Activated CD8-positive, alpha-beta T cell treated with anti-CD3 and anti-CD28 coated beads, Interleukin-2, amount 10 ng/mL, durations not matched to agents 7 days and 5 days (primary cell): ENCODE measurements around the gene POLR2H. TPM values are rescaled to one million over a fixed set of nuclear protein-coding genes. Genes with fewer than 3 reads are reported as not detected.
"Not testable (repeated sequence)": the region's sequence is repeated elsewhere in the genome, so short reads cannot be mapped to it uniquely, and the experiment has no call there.

Experiments used
- ATAC-seq: fragments of 150-1000 bp; cut with Tn5 transposase; one replicate; pipeline ENCODE4 v1.10.0; 2021; ENCODE audit warnings: moderate library complexity
- CTCF ChIA-PET: fragments of 350-600 bp; sonication (Branson Sonifier 250); formaldehyde crosslinking; loops from one replicate; lab custom pipeline; 2021; ENCODE audit warnings: antibody characterized with exemption; lab: Charles Lee
- POLR2A ChIA-PET: fragments of 350-600 bp; sonication (Branson Sonifier 250); formaldehyde crosslinking; loops from one replicate; lab custom pipeline; 2021; ENCODE audit warnings: antibody characterized with exemption; lab: Charles Lee
- DNase-seq: peaks from one replicate; pipeline ENCODE4 v3.0.0-alpha.2; 2020
- H3K27ac Mint-ChIP-seq: one replicate; pipeline ENCODE4 v1.8.0; 2021; ENCODE audit warnings: mild to moderate bottlenecking, mixed read lengths
- H3K27me3 Mint-ChIP-seq: one replicate; pipeline ENCODE4 v1.8.0; 2021; ENCODE audit warnings: low read depth, mixed read lengths
- H3K36me3 Mint-ChIP-seq: one replicate; pipeline ENCODE4 v1.8.0; 2021; ENCODE audit warnings: low read depth, mixed read lengths
- H3K4me1 Mint-ChIP-seq: one replicate; pipeline ENCODE4 v1.8.0; 2021; ENCODE audit warnings: low read depth, mixed read lengths
- H3K4me3 Mint-ChIP-seq: one replicate; pipeline ENCODE4 v1.8.0; 2021; ENCODE audit warnings: mild to moderate bottlenecking, mixed read lengths
- H3K9me3 Mint-ChIP-seq: one replicate; pipeline ENCODE4 v1.8.0; 2022; ENCODE audit warnings: mixed read lengths; ENCODE audit not compliant: insufficient read depth
- total RNA-seq, 2 experiments: library from RNA; stranded (reverse); gene quantifications; one replicate each; pipeline ENCODE4 v1.2.3, GENCODE V29; 2021

The POLR2H gene
- total RNA-seq, 2 experiments from 2014 or later: 101 to 103 TPM

DNA sequence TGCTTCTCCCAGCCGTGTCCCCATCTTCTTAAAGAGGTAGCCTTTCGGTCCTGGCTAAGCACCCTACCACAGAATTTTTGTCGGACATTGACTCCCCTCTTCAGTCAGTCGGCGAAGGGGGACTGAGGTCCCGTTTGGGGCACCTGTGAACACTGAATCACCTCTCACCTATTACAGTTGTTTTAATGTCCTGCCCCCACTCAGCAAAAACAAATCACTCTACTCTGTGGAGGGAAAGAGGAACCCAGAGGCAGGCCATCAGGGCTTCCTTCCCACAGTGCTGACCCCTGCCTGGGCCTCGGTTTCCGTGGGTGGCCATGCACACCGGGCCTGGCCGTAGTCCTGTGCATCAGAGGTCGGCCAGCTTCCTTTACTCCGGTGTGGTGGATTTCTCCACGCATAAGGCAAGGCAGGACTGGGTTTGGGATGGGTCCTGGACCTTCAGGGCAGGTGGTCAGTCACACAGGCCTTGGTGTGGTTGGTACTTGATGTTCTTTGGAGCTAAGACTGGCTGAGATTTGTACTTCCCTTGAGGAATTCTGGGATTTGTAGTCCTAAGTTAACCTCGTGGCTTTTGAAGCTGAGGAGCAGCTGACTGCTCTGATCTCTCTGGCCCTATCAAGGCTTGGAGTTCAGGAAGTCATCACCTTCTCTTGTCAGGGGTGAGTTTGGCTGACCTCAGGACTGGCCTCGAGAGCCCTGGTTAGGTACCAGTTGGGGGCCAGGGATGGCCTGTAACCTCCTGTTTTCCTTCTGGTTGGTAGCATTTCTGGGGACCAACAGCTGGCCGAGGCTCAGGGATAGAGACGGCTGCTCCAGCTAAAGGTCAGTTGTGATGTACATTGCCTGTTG lies 24.7 kb upstream of the POLR2H start:
- peak overlapping the region; percentile 77 for H3K4me3 Mint-ChIP-seq
- peak overlapping the region; percentile 82 for H3K27ac Mint-ChIP-seq
- H3K36me3 Mint-ChIP-seq: peaks cover 33% of the 10 kb centered on the region
- DNase-seq (no peak), ATAC-seq (no peak)
- no peaks in the 10 kb centered on the region for H3K9me3 Mint-ChIP-seq
- ChIA-PET CTCF (interaction anchor here (1.1 to 1.5 kb wide), 3 partner anchors 9 to 35 kb away, joined by 3 to 4 read pairs (median 4); no protein-coding TSS in a partner anchor), POLR2A (interaction anchor here (0.8 to 1.6 kb wide), 2 partner anchors 10 to 21 kb away, joined by 3 to 6 read pairs; no protein-coding TSS in a partner anchor)
- H3K27me3 Mint-ChIP-seq: no peaks in the 10 kb centered on the region
- peaks cover 52% of the 10 kb centered on the region for H3K4me1 Mint-ChIP-seq

DNA sequence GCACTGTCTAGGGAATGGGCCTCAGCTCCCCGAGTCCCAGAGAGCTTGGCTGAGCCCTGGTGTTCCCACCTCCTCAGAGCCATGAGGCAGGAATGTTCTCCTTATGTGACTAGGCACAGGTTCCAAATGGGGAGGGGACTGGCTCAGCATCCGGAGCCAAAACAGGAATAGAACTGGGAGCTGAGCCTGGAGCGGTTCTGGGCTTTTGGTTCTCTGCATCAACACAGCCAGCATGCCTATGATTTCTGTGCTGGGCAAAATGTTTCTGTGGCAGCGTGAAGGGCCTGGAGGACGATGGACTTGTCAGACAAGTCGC lies 24.2 kb upstream of the POLR2H start, which contains the start of gene FAM131A:
Gene FAM131A (plus strand): TSS at position 202 of the 316 bp plus-strand sequence. CDS start 31 bp downstream, at position 233.
- CTCF ChIA-PET: interaction anchor here (1.1 to 1.5 kb wide), 3 partner anchors 8 to 34 kb away, joined by 3 to 4 read pairs (median 4); no protein-coding TSS in a partner anchor

DNA sequence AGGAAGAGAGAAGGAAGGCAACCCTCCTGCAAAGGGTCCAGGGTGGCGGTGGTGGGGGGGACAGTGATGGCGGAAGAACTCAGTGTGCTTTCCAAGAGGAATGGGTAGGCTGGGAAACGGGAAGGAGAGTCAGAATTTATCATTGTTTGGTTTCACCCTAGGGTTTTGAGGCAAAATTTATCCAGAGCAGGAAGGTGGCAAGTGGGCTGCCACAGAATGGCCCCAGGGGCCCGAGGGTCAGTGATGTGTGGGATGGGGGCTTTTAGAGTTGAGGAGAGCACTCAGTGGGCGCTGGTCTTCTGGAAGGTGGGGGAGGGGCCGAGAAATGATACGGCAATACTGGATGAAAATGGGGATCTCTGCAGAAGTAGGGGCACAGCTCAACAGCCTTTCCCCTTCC lies 23.5 kb upstream of the POLR2H start:
- H3K9me3 Mint-ChIP-seq: no peaks in the 10 kb centered on the region
- H3K4me1 Mint-ChIP-seq: peaks cover 42% of the 10 kb centered on the region
- no peak for ATAC-seq
- H3K4me3 Mint-ChIP-seq: no peak overlapping the region
- CTCF ChIA-PET: interaction anchor here (1.0 to 1.1 kb wide), 2 partner anchors 16 to 33 kb away, joined by 3 read pairs; no protein-coding TSS in a partner anchor
- no peaks in the 10 kb centered on the region for H3K27me3 Mint-ChIP-seq
- no peak overlapping the region for H3K27ac Mint-ChIP-seq
- POLR2A ChIA-PET: interaction anchor here (0.8 to 1.6 kb wide), 3 partner anchors 11 to 23 kb away, joined by 3 to 6 read pairs (median 3); no protein-coding TSS in a partner anchor
- DNase-seq: no peak
- H3K36me3 Mint-ChIP-seq: peaks cover 22% of the 10 kb centered on the region

More for the DNA sequence above, 24.2 kb upstream of the POLR2H start, which contains the start of gene FAM131A:
- peaks cover 49% of the 10 kb centered on the region for H3K4me1 Mint-ChIP-seq
- peak within 1 kb of the TSS; percentile 82 for H3K27ac Mint-ChIP-seq
- no peak for DNase-seq
- H3K4me3 Mint-ChIP-seq: peak within 1 kb of the TSS; percentile 77
- peaks cover 28% of the 10 kb centered on the region for H3K36me3 Mint-ChIP-seq
- POLR2A ChIA-PET: interaction anchor here (0.8 to 1.6 kb wide), 2 partner anchors 10 to 22 kb away, joined by 3 to 6 read pairs; no protein-coding TSS in a partner anchor
- no peak for ATAC-seq
- H3K27me3 Mint-ChIP-seq: no peaks in the 10 kb centered on the region
- H3K9me3 Mint-ChIP-seq: no peaks in the 10 kb centered on the region

DNA sequence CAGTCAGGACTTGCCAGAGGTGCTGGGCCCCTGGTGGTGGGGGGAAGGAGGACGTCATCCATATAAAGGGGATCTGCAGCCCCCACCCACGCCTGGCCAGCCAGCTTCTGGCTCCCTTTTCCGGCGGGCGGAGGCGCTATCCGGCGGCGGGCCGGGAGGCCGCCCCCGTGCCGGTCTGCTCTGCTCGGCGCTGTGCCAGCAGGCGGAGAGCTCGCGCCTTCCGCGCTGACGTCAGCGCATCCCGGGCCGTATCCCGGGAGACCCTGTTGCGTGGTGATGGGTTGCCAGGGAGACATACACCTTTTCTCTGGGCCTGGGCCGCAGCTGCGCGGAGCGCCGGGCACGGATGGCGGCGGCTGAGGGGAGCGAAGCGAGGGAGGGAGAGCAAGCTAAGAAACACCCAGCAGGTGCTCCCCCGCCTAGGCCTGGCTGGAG lies 23.0 kb upstream of the POLR2H start:
- H3K9me3 Mint-ChIP-seq: no peaks in the 10 kb centered on the region
- DNase-seq (no peak), ATAC-seq (no peak)
- no peak overlapping the region for H3K4me3 Mint-ChIP-seq
- ChIA-PET CTCF (interaction anchor here (1.0 kb wide), 1 partner anchor 15 kb away, joined by 3 read pairs; no protein-coding TSS in a partner anchor), POLR2A (interaction anchor here (1.1 kb wide), 1 partner anchor 13 kb away, joined by 3 read pairs; no protein-coding TSS in a partner anchor)
- H3K27me3 Mint-ChIP-seq: no peaks in the 10 kb centered on the region
- H3K27ac Mint-ChIP-seq: no peak overlapping the region
- peaks cover 37% of the 10 kb centered on the region for H3K4me1 Mint-ChIP-seq
- H3K36me3 Mint-ChIP-seq: peaks cover 16% of the 10 kb centered on the region

DNA sequence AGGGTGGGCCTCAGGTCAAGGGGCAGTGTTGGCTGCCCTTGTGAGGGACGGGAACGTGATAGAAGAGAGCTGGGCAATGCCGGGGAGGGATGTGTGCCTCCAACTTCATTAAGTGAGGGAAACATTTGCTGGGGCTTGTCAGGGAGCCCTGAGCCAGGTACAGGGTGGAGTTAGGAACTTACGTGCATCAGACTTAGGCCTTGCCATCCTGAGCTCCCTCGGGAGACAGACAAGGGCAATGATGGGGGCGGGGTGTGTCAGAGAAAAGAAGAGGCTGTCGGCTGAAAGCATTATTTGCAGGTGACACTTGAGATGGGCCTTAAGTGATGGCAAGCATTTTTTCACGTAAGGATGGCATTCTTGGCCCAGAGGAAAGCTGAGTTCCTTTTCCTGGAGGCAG lies 22.5 kb upstream of the POLR2H start:
- DNase-seq: no peak
- CTCF ChIA-PET: interaction anchor here (1.0 kb wide), 1 partner anchor 15 kb away, joined by 3 read pairs; no protein-coding TSS in a partner anchor
- H3K36me3 Mint-ChIP-seq: peaks cover 11% of the 10 kb centered on the region

DNA sequence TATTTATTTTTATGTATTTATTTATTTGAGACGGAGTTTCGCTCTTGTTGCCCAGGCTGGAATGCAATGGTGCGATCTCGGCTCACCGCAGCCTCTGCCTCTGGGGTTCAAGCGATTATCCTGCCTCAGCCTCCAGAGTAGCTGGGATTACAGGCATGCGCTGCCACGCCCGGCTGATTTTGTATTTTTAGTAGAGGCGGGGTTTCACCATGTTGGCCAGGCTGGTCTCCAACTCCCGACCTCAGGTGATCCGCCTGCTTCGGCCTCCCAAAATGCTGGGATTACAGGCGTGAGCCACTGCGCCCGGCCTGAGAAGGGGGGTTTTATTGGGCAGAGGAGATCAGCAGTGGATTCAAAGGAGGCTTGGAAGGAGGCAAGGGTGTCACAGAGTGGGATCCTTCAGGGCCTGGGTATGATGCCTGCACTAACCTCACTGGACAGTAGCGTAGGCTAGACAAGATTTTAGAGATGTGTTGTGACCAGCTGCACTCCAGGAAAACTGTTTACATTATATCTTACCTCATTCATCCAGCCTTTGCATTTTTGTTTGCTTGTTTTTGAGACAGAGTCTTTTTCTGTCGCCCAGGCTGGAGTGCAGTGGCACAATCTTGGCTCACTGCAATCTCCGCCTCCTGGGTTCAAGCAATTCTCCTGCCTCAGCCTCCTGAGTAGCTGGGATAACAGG lies 21.9 kb upstream of the POLR2H start:
- not testable (repeated sequence) for H3K27me3 Mint-ChIP-seq

More for the DNA sequence above, 22.5 kb upstream of the POLR2H start:
- no peaks in the 10 kb centered on the region for H3K27me3 Mint-ChIP-seq
- H3K4me3 Mint-ChIP-seq: no peak overlapping the region
- no peak overlapping the region for H3K27ac Mint-ChIP-seq
- peaks cover 32% of the 10 kb centered on the region for H3K4me1 Mint-ChIP-seq
- ATAC-seq: no peak
- POLR2A ChIA-PET: no interaction called here
- H3K9me3 Mint-ChIP-seq: no peaks in the 10 kb centered on the region

DNA sequence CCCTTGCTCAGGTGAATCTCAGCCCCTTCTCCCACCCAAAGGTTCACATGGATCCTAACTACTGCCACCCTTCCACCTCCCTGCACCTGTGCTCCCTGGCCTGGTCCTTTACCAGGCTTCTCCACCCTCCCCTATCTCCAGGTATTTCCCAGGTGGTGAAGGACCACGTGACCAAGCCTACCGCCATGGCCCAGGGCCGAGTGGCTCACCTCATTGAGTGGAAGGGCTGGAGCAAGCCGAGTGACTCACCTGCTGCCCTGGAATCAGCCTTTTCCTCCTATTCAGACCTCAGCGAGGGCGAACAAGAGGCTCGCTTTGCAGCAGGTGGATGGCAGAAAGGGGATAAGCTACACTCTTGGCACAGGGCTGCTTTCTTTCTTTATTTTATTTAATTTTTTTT lies 19.6 kb upstream of the POLR2H start:
- H3K9me3 Mint-ChIP-seq: no peaks in the 10 kb centered on the region
- no peak overlapping the region for H3K27ac Mint-ChIP-seq
- POLR2A ChIA-PET: no interaction called here

More for the DNA sequence above, 21.9 kb upstream of the POLR2H start:
- H3K4me1 Mint-ChIP-seq: peaks cover 26% of the 10 kb centered on the region
- POLR2A ChIA-PET, H3K4me3 Mint-ChIP-seq, H3K36me3 Mint-ChIP-seq, DNase-seq, H3K27ac Mint-ChIP-seq, H3K9me3 Mint-ChIP-seq, ATAC-seq: not testable (repeated sequence)
- CTCF ChIA-PET: interaction anchor here (1.4 kb wide), 1 partner anchor 14 kb away, joined by 6 read pairs; no protein-coding TSS in a partner anchor

DNA sequence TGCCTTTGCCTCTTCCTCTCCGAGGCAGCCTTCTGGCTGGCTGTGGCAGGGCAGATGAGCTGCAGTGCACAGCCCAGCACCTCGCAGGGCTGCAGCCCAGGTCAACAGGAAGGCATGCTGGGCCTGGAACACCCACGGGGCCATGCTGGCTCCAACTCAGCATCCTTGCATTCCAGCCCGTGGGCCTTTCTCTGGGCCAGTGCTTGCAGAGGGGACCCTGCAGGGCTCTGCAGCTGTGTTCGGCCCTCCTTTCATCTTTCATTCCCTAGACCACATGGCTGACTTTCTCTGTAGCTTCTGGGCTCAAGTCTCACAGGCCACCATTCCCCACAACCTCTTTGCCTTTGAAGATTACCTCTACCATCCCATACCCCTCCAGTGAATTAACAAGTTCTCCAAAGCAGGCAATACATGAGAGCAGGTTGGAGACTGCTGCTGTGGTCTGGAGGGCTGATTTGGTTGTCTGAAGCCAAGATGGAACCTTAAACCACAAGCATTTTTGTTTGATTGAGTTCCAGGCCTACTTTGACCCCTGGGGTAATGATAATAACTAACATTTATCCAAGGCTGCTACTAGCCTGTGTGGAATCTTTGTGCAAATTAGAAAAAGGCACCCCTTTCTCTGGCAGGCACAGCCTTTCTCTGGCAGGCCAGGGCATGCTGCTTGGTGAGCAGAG lies 18.2 kb upstream of the POLR2H start:
- Mint-ChIP-seq H3K9me3 (no peaks in the 10 kb centered on the region), H3K36me3 (no peaks in the 10 kb centered on the region), H3K4me1 (peaks cover 11% of the 10 kb centered on the region), H3K27ac (no peak overlapping the region), H3K4me3 (no peak overlapping the region), H3K27me3 (no peaks in the 10 kb centered on the region)
- no peak for DNase-seq
- CTCF ChIA-PET: no interaction called here
- no peak for ATAC-seq
- POLR2A ChIA-PET: no interaction called here

More for the DNA sequence above, 19.6 kb upstream of the POLR2H start:
- no peak overlapping the region for H3K4me3 Mint-ChIP-seq
- H3K27me3 Mint-ChIP-seq: no peaks in the 10 kb centered on the region
- DNase-seq (no peak), ATAC-seq (no peak)
- CTCF ChIA-PET: no interaction called here
- no peaks in the 10 kb centered on the region for H3K36me3 Mint-ChIP-seq
- H3K4me1 Mint-ChIP-seq: peaks cover 12% of the 10 kb centered on the region

DNA sequence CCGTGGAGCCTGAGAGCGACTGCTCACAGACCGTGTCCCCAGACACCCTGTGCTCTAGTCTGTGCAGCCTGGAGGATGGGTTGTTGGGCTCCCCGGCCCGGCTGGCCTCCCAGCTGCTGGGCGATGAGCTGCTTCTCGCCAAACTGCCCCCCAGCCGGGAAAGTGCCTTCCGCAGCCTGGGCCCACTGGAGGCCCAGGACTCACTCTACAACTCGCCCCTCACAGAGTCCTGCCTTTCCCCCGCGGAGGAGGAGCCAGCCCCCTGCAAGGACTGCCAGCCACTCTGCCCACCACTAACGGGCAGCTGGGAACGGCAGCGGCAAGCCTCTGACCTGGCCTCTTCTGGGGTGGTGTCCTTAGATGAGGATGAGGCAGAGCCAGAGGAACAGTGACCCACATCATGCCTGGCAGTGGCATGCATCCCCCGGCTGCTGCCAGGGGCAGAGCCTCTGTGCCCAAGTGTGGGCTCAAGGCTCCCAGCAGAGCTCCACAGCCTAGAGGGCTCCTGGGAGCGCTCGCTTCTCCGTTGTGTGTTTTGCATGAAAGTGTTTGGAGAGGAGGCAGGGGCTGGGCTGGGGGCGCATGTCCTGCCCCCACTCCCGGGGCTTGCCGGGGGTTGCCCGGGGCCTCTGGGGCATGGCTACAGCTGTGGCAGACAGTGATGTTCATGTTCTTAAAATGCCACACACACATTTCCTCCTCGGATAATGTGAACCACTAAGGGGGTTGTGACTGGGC lies 16.8 kb upstream of the POLR2H start:
- Mint-ChIP-seq H3K36me3 (no peaks in the 10 kb centered on the region), H3K4me1 (peaks cover 11% of the 10 kb centered on the region), H3K27ac (no peak overlapping the region), H3K4me3 (no peak overlapping the region), H3K27me3 (no peaks in the 10 kb centered on the region), H3K9me3 (no peaks in the 10 kb centered on the region)
- DNase-seq (no peak), ATAC-seq (no peak)
- ChIA-PET POLR2A (no interaction called here), CTCF (interaction anchor here (1.1 to 1.2 kb wide), 2 partner anchors 8 to 27 kb away, joined by 3 to 4 read pairs; partner anchors contain the start of gene FAM131A)

DNA sequence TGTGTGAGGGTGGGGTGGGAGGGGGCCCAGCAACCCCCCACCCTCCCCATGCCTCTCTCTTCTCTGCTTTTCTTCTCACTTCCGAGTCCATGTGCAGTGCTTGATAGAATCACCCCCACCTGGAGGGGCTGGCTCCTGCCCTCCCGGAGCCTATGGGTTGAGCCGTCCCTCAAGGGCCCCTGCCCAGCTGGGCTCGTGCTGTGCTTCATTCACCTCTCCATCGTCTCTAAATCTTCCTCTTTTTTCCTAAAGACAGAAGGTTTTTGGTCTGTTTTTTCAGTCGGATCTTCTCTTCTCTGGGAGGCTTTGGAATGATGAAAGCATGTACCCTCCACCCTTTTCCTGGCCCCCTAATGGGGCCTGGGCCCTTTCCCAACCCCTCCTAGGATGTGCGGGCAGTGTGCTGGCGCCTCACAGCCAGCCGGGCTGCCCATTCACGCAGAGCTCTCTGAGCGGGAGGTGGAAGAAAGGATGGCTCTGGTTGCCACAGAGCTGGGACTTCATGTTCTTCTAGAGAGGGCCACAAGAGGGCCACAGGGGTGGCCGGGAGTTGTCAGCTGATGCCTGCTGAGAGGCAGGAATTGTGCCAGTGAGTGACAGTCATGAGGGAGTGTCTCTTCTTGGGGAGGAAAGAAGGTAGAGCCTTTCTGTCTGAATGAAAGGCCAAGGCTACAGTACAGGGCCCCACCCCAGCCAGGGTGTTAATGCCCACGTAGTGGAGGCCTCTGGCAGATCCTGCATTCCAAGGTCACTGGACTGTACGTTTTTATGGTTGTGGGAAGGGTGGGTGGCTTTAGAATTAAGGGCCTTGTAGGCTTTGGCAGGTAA lies 16.0 kb upstream of the POLR2H start:
- POLR2A ChIA-PET: no interaction called here
- ATAC-seq (peak; percentile 46), DNase-seq (peak; percentile 32)
- H3K4me3 Mint-ChIP-seq: no peak overlapping the region
- CTCF ChIA-PET: interaction anchor here (1.1 kb wide), 1 partner anchor 9 kb away, joined by 4 read pairs; the partner anchor contains the start of gene FAM131A
- H3K4me1 Mint-ChIP-seq: peaks cover 10% of the 10 kb centered on the region
- H3K9me3 Mint-ChIP-seq: no peaks in the 10 kb centered on the region
- no peaks in the 10 kb centered on the region for H3K36me3 Mint-ChIP-seq
- H3K27ac Mint-ChIP-seq: no peak overlapping the region
- no peaks in the 10 kb centered on the region for H3K27me3 Mint-ChIP-seq
